Gastroesophageal sphincter (tissue), 4 donors: ENCODE measurements around the gene HEMK1. TPM values are rescaled to one million over a fixed set of nuclear protein-coding genes. Genes with fewer than 3 reads are reported as not detected.

ENCODE experiments used
- ATAC-seq: fragments of 150-250 bp; one replicate; pipeline ENCODE4 v1.9.1; 2016; ENCODE audit warnings: mild to moderate bottlenecking, moderate library complexity
- H3K27ac ChIP-seq, 4 donors: fragments of 200-600 bp; sonication (generic) in 3 of 4; 1 replicate in 3 of 4; 2 replicates in 1 of 4; pipeline ENCODE4 v1.5.1; 2016 to 2019
- H3K27me3 ChIP-seq: fragments of 200-600 bp; sonication (generic); one replicate; pipeline ENCODE4 v1.5.1; 2019
- H3K36me3 ChIP-seq, 2 donors: fragments of 200-600 bp; sonication (generic); one replicate each; pipeline ENCODE4 v1.5.1; 2019; ENCODE audit warnings: control low read depth in 1 of 2
- H3K4me1 ChIP-seq, 3 donors: fragments of 200-600 bp; sonication (generic); 1 replicate in 2 of 3; 2 replicates in 1 of 3; pipeline ENCODE4 v1.5.1; 2016 to 2019; ENCODE audit warnings: control low read depth in 2 of 3
- H3K4me3 ChIP-seq, 2 donors: fragments of 200-600 bp; sonication (generic); one replicate each; pipeline ENCODE4 v1.5.1; 2019; ENCODE audit warnings: mild to moderate bottlenecking in 1 of 2, moderate library complexity in 1 of 2
- H3K9me3 ChIP-seq, 3 donors: fragments of 200-600 bp; sonication (generic); one replicate each; pipeline ENCODE4 v1.5.1; 2017 to 2019; ENCODE audit warnings: control low read depth in 2 of 3
- EP300 ChIP-seq: sonication (generic); formaldehyde crosslinking; IDR thresholded peaks from one replicate; pipeline ENCODE4 v1.6.1; 2017; ENCODE audit warnings: antibody characterized with exemption, mild to moderate bottlenecking
- POLR2A ChIP-seq, 2 donors: fragments of 450-650 bp; IDR thresholded peaks; one replicate each; pipeline ENCODE4 v1.6.1; 2017; ENCODE audit warnings: antibody characterized with exemption in 2 of 2, mild to moderate bottlenecking in 2 of 2, moderate library complexity in 1 of 2
- POLR2AphosphoS5 ChIP-seq: sonication (generic); formaldehyde crosslinking; IDR thresholded peaks from one replicate; pipeline ENCODE4 v1.6.1; 2017; ENCODE audit warnings: antibody characterized with exemption
- WGBS, 2 donors: methylation state at CpG; one replicate each; pipeline ENCODE4 v1.1.5; 2018; ENCODE audit warnings: low coverage in 1 of 2; 5-methylcytosine and 5-hydroxymethylcytosine counted together
- total RNA-seq, 4 donors: library from RNA; depleted of rRNA; stranded (reverse); fragments of >200 nt; gene quantifications; one replicate each; pipeline ENCODE4 v1.1.0, GENCODE V29; 2016
- TF ChIP-seq, protein P1 (sequence below), 4 experiments: fragments of 200-600 bp in 2 of 4; fragments of 450-650 bp in 2 of 4; sonication (generic) in 1 of 4; IDR thresholded peaks; one replicate each; pipeline ENCODE4 v1.5.1; 2017 to 2019; ENCODE audit warnings: antibody characterized with exemption in 4 of 4, mild to moderate bottlenecking in 2 of 4, moderate library complexity in 2 of 4

Gene HEMK1
- total RNA-seq, 4 donors from 2014 or later: 6.4 to 11.7 (median 11.4) TPM

GRCh38 chr3:50616003-50616769 is 46.9 kb downstream of the HEMK1 start:
- 0% methylated on average over 12 to 17 of the region's 24 CpGs for WGBS, 2 donors
- TF ChIP-seq POLR2A (IDR thresholded peaks at IDR 0.05): no peak
- TF ChIP-seq, protein P1, sequence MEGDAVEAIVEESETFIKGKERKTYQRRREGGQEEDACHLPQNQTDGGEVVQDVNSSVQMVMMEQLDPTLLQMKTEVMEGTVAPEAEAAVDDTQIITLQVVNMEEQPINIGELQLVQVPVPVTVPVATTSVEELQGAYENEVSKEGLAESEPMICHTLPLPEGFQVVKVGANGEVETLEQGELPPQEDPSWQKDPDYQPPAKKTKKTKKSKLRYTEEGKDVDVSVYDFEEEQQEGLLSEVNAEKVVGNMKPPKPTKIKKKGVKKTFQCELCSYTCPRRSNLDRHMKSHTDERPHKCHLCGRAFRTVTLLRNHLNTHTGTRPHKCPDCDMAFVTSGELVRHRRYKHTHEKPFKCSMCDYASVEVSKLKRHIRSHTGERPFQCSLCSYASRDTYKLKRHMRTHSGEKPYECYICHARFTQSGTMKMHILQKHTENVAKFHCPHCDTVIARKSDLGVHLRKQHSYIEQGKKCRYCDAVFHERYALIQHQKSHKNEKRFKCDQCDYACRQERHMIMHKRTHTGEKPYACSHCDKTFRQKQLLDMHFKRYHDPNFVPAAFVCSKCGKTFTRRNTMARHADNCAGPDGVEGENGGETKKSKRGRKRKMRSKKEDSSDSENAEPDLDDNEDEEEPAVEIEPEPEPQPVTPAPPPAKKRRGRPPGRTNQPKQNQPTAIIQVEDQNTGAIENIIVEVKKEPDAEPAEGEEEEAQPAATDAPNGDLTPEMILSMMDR (IDR thresholded peaks at IDR 0.05): peak in 3 of 4 experiments; percentile 97 to 100 (median 98)
- no peak for TF ChIP-seq EP300
- TF ChIP-seq POLR2AphosphoS5: peak; percentile 18
- H3K4me1 ChIP-seq: peaks cover 0 to 77% (median 13%) of the 10 kb centered on the region in 3 donors
- H3K27ac ChIP-seq: peak overlapping the region; percentile 80 to 91 (median 86)
- peak; percentile 50 for ATAC-seq
- H3K36me3 ChIP-seq: no peaks in the 10 kb centered on the region
- H3K9me3 ChIP-seq: no peaks in the 10 kb centered on the region
- H3K4me3 ChIP-seq: peak overlapping the region; percentile 92 to 96
- H3K27me3 ChIP-seq: no peaks in the 10 kb centered on the region

DNA sequence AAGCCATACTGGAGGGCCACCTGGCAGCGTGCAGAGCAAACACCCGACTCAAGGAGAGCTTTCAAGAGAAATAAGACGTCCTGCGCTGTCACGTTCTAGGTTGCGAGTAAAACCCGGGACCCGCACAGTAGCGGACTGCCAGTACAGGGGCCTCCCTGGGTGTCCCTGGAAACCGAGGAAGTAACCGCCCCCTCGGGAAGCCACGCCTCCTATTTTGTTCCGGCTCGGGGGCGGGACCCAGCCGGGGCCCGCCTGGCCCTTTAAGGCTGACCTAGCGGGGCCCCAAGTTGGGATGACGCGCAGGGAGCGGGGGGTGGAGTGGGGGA is 47.4 kb downstream of the HEMK1 start:
- TF ChIP-seq POLR2AphosphoS5 (no peak), POLR2A (IDR thresholded peaks at IDR 0.05) (no peak), EP300 (no peak)
- Histone ChIP-seq H3K27ac (peak overlapping the region; percentile 80 to 91 (median 86)), H3K4me1 (peaks cover 0 to 74% (median 13%) of the 10 kb centered on the region in 3 donors), H3K36me3 (peaks cover 0 to 1% of the 10 kb centered on the region in 2 donors), H3K27me3 (no peaks in the 10 kb centered on the region), H3K9me3 (no peaks in the 10 kb centered on the region), H3K4me3 (peak overlapping the region; percentile 92 to 96)
- ATAC-seq: peak; percentile 80
- WGBS, 2 donors: 0% methylated on average over 1 to 2 of the region's 22 CpGs

DNA sequence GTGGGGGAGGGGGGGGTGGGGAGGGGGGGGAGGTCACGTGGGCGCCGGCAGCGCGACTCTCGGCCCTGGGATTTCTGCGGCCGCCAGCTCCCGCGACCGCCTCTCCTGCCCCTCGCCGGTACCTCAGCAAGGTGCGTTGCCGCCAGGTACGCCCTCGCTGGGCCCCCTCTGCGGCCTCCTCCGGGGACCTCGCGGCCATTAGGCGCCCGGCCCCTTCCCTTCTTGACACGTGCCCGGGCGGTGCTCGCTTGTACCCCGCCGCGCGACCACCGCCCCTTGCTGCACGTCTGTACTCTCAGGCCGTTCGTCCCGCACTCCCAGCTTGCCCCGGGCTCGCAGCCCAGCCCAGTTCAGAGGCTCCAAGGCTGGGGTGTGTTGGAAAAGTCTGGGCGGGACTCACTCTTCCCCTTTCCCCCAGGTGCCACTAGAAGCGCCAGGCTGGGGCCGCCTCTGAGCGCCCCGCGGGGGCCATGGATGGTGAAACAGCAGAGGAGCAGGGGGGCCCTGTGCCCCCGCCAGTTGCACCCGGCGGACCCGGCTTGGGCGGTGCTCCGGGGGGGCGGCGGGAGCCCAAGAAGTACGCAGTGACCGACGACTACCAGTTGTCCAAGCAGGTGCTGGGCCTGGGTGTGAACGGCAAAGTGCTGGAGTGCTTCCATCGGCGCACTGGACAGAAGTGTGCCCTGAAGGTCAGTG is 47.9 kb downstream of the HEMK1 start, which contains the start of gene MAPKAPK3:
TSS of gene MAPKAPK3 (plus strand) at position 56 of the 696 bp plus-strand sequence. CDS start at position 471, 415 bp downstream.
- WGBS, 2 donors: no CpG with 5 or more reads among the region's 58 CpGs
- Histone ChIP-seq H3K9me3 (no peaks in the 10 kb centered on the region), H3K36me3 (peaks cover 0 to 6% of the 10 kb centered on the region in 2 donors), H3K4me1 (peaks cover 0 to 72% (median 12%) of the 10 kb centered on the region in 3 donors), H3K4me3 (peak within 1 kb of the TSS; percentile 92 to 96), H3K27me3 (no peaks in the 10 kb centered on the region), H3K27ac (peak within 1 kb of the TSS; percentile 80 to 91 (median 86))
- peak; percentile 17 to 20 for TF ChIP-seq POLR2A (IDR thresholded peaks at IDR 0.05)
- TF ChIP-seq POLR2AphosphoS5: no peak
- TF ChIP-seq, protein P1 (IDR thresholded peaks at IDR 0.05): peak in 1 of 4 experiments; percentile 21
- ATAC-seq: peak; percentile 14

- TF ChIP-seq POLR2A (IDR thresholded peaks at IDR 0.05): no peak
- Histone ChIP-seq H3K9me3 (no peaks in the 10 kb centered on the region), H3K4me3 (peak overlapping the region; percentile 92 to 96), H3K27ac (peak overlapping the region; percentile 75 to 91 (median 86)), H3K36me3 (peaks cover 0 to 12% of the 10 kb centered on the region in 2 donors), H3K4me1 (peaks cover 0 to 70% (median 8%) of the 10 kb centered on the region in 3 donors), H3K27me3 (no peaks in the 10 kb centered on the region)
- WGBS, 2 donors: no CpG with 5 or more reads among the region's 6 CpGs
- no peak for ATAC-seq
Measured at GRCh38 chr3:50617911-50618481, 48.7 kb downstream of the HEMK1 start.

DNA sequence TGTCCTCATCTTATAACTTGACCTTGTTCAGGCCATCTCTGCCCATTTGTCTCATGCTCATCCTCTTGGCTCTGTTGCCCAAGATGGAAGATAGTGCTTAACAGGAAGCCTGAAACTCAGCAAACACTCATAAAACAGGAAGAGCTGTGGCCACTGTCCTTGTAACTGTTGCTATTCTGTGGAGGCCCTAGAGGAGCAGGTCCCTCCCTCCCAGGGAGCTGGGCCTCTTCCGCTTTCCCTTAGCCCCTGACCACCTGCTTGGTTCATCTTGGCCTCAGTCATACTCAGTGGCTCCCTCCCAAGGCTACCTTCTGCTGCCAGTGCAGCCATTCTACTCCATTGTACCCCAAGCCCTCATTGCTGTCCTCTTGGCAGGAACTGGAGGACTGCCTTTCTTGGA is 51.1 kb downstream of the HEMK1 start:
- Histone ChIP-seq H3K27ac (peak overlapping the region in 1 of 4 donors; percentile 38), H3K36me3 (peaks cover 0 to 12% of the 10 kb centered on the region in 2 donors), H3K9me3 (no peaks in the 10 kb centered on the region), H3K4me3 (no peak overlapping the region), H3K27me3 (no peaks in the 10 kb centered on the region), H3K4me1 (peaks cover 0 to 80% (median 8%) of the 10 kb centered on the region in 3 donors)
- TF ChIP-seq POLR2AphosphoS5 (no peak), EP300 (no peak), POLR2A (IDR thresholded peaks at IDR 0.05) (no peak)
- TF ChIP-seq, protein P1 (IDR thresholded peaks at IDR 0.05): no peak
- no peak for ATAC-seq
- WGBS, 2 donors: no CpG with 5 or more reads among the region's 1 CpG
